Activated CD4-positive, alpha-beta T cell treated with anti-CD3 and anti-CD28 coated beads, Interleukin-2, amount 50 U/mL, for 4 hours (primary cell): ENCODE data around the gene RASGRP2.
"Not testable (repeated sequence)": the region's sequence is repeated elsewhere in the genome, so short reads cannot be mapped to it uniquely, and the experiment has no call there.

Experiments
- DNase-seq, 2 experiments: peaks; one replicate each; pipeline ENCODE4 v3.0.0-alpha.2; 2020

RASGRP2 gene

GRCh38 chr11:64718084-64718779, 25.7 kb downstream of the RASGRP2 start:
- no peak for DNase-seq

GRCh38 chr11:64717268-64717578, 26.7 kb downstream of the RASGRP2 start:
- DNase-seq, result no peak

- DNase-seq, result no peak
These were observed 27.3 kb downstream of the RASGRP2 start for GRCh38 chr11:64716473-64717267.

GRCh38 chr11:64715756-64716472, 28.0 kb downstream of the RASGRP2 start:
- no peak for DNase-seq

- no peak for DNase-seq
These were observed 28.8 kb downstream of the RASGRP2 start for GRCh38 chr11:64715110-64715509.

GRCh38 chr11:64714666-64715065, 29.3 kb downstream of the RASGRP2 start:
- no peak for DNase-seq

- DNase-seq, result no peak
These were observed 30.1 kb downstream of the RASGRP2 start for GRCh38 chr11:64713781-64714363.

- no peak for DNase-seq
These were observed 30.8 kb downstream of the RASGRP2 start for GRCh38 chr11:64713016-64713707.

- DNase-seq, result no peak
These were observed 31.4 kb downstream of the RASGRP2 start for GRCh38 chr11:64712430-64713015.

GRCh38 chr11:64711956-64712362, 32.0 kb downstream of the RASGRP2 start:
- no peak for DNase-seq

GRCh38 chr11:64711138-64711955, 32.6 kb downstream of the RASGRP2 start:
- no peak for DNase-seq

GRCh38 chr11:64710418-64711137, 33.4 kb downstream of the RASGRP2 start:
- DNase-seq, result no peak

- no peak for DNase-seq
These were observed 38.4 kb downstream of the RASGRP2 start for GRCh38 chr11:64705501-64705900.

GRCh38 chr11:64703048-64703447, 40.9 kb downstream of the RASGRP2 start:
- DNase-seq, result no peak

- DNase-seq, result not testable (repeated sequence)
These were observed 42.0 kb downstream of the RASGRP2 start for GRCh38 chr11:64701956-64702355.

- DNase-seq, result no peak
These were observed 45.5 kb downstream of the RASGRP2 start for GRCh38 chr11:64698427-64698826.

- no peak for DNase-seq
These were observed 46.1 kb downstream of the RASGRP2 start for GRCh38 chr11:64697663-64698375.

GRCh38 chr11:64696045-64696444, 47.9 kb downstream of the RASGRP2 start:
- DNase-seq, result no peak

GRCh38 chr11:64695548-64695947, 48.4 kb downstream of the RASGRP2 start:
- DNase-seq, result no peak

- no peak for DNase-seq
These were observed 49.0 kb downstream of the RASGRP2 start for GRCh38 chr11:64694821-64695365.
